K562 (cell line): ENCODE measurements around the gene IPP. TPM values are rescaled to one million over a fixed set of nuclear protein-coding genes. Genes with fewer than 3 reads are reported as not detected.

Experiments
- ARHGAP35 ChIP-seq: fragments of 450-650 bp; IDR thresholded peaks from 2 replicates; pipeline ENCODE4 v1.6.1; 2018; ENCODE audit not compliant: partially characterized antibody
- ARID1B ChIP-seq: fragments of 450-650 bp; IDR thresholded peaks from 2 replicates; pipeline ENCODE4 v1.6.1; 2016; ENCODE audit warnings: antibody characterized with exemption, mild to moderate bottlenecking, inconsistent platforms
- CBFA2T2 ChIP-seq: fragments of 450-650 bp; conservative IDR thresholded peaks from 2 replicates; pipeline ENCODE4 v1.6.1; 2017; ENCODE audit warnings: mild to moderate bottlenecking
- CREM ChIP-seq: IDR thresholded peaks from 2 replicates; pipeline ENCODE4 v1.6.1; 2014; ENCODE audit warnings: antibody characterized with exemption, low read depth
- DEAF1 ChIP-seq: fragments of 450-650 bp; formaldehyde crosslinking; IDR thresholded peaks from 2 replicates; pipeline ENCODE4 v1.4.0; 2020; ENCODE audit warnings: mild to moderate bottlenecking, moderate library complexity
- FOXM1 ChIP-seq, 2 experiments: fragments of 450-650 bp in 1 of 2; sonication (generic) in 1 of 2; formaldehyde crosslinking in 1 of 2; IDR thresholded peaks; 2 replicates each; pipeline versions ENCODE4 v1.6.1 to v1.9.0; 2017 to 2022; ENCODE audit warnings: low read depth in 2 of 2, mild to moderate bottlenecking in 2 of 2, missing genetic modification reagents in 1 of 2, moderate library complexity in 1 of 2
- HMG20A ChIP-seq: fragments of 450-650 bp; formaldehyde crosslinking; conservative IDR thresholded peaks from 2 replicates; pipeline ENCODE4 v1.4.0; 2020; ENCODE audit warnings: mild to moderate bottlenecking, mixed read lengths
- KDM2B ChIP-seq: fragments of 250-450 bp; sonication (Bioruptor Pico); IDR thresholded peaks from 2 replicates; pipeline ENCODE4 v1.8.0; 2021; ENCODE audit warnings: mild to moderate bottlenecking, moderate library complexity
- MYNN ChIP-seq, 2 experiments: sonication (generic); formaldehyde crosslinking in 1 of 2; IDR thresholded peaks; 2 replicates each; pipeline versions ENCODE4 v1.5.0 to v1.6.1; 2016 to 2020; ENCODE audit warnings: antibody characterized with exemption in 1 of 2, missing genetic modification reagents in 1 of 2
- NFRKB ChIP-seq: fragments of 450-650 bp; IDR thresholded peaks from 2 replicates; pipeline ENCODE4 v1.6.1; 2016; ENCODE audit warnings: low read depth
- RB1 ChIP-seq: fragments of 450-650 bp; IDR thresholded peaks from 2 replicates; pipeline ENCODE4 v1.6.1; 2017; ENCODE audit warnings: low read depth, mild to moderate bottlenecking
- RBM25 ChIP-seq: fragments of 200-400 bp; formaldehyde crosslinking; IDR thresholded peaks from 2 replicates; pipeline ENCODE4 v1.6.1; 2018; ENCODE audit warnings: low read length, low read depth, moderate library complexity; ENCODE audit not compliant: severe bottlenecking
- RNF2 ChIP-seq: sonication (generic); IDR thresholded peaks from 2 replicates; pipeline ENCODE4 v1.6.1; 2016
- SMARCA4 ChIP-seq: fragments of 450-650 bp; IDR thresholded peaks from 2 replicates; pipeline ENCODE4 v1.6.1; 2016
- SNIP1 ChIP-seq: fragments of 450-650 bp; IDR thresholded peaks from 2 replicates; pipeline ENCODE4 v1.7.1; 2017; ENCODE audit warnings: low read depth, mild to moderate bottlenecking
- SRSF3 ChIP-seq: fragments of 200-400 bp; formaldehyde crosslinking; IDR thresholded peaks from 2 replicates; pipeline ENCODE4 v1.6.1; 2016; ENCODE audit warnings: mild to moderate bottlenecking, low read length, moderate library complexity; ENCODE audit not compliant: insufficient read depth
- ZC3H8 ChIP-seq: fragments of 450-650 bp; IDR thresholded peaks from 2 replicates; pipeline ENCODE4 v1.6.1; 2017
- ZKSCAN8 ChIP-seq: fragments of 200-800 bp; sonication (Bioruptor generic); IDR thresholded peaks from 2 replicates; pipeline ENCODE4 v1.6.1; 2016; ENCODE audit warnings: missing genetic modification characterization, missing compliant biosample characterization
- ZNF133 ChIP-seq: fragments of 250-450 bp; sonication (Bioruptor Pico); IDR thresholded peaks from 2 replicates; pipeline ENCODE4 v1.4.0; 2020; ENCODE audit warnings: mild to moderate bottlenecking
- ZNF316 ChIP-seq: fragments of 450-650 bp; IDR thresholded peaks from 2 replicates; pipeline ENCODE4 v1.6.1; 2016
- ZNF436 ChIP-seq: fragments of 250-450, 450-650 bp; sonication (Bioruptor Pico); formaldehyde crosslinking; IDR thresholded peaks from 2 replicates; pipeline ENCODE4 v1.7.0; 2020; ENCODE audit warnings: mild to moderate bottlenecking
- ZNF764 ChIP-seq: fragments of 250-450 bp; sonication (Bioruptor Pico); IDR thresholded peaks from 2 replicates; pipeline ENCODE4 v1.4.0; 2020; ENCODE audit warnings: low read depth, mild to moderate bottlenecking, moderate library complexity
- polyA plus RNA-seq, 8 experiments: library from polyadenylated mRNA; depleted of rRNA in 4 of 8; stranded (reverse) in 5 of 8; unstranded in 3 of 8; fragments of >200 nt; fragmentation: Nextera tagmentation in 2 of 8; fragmentation: Illumina TruSeq in 1 of 8; extraction: Ambion mirVana in 2 of 8; extraction: Trizol in 1 of 8; gene quantifications; 2 replicates each; pipeline versions ENCODE4 v1.2.1 to v1.2.3, GENCODE V29; 2011 to 2014; ENCODE audit warnings: inconsistent platforms in 1 of 8, missing spikeins in 1 of 8
- total RNA-seq, 7 experiments: library from RNA; depleted of rRNA in 6 of 7; stranded (reverse); fragments of >200 nt in 6 of 7; fragmentation: Illumina TruSeq in 2 of 7; extraction: Trizol in 2 of 7; gene quantifications; 2 replicates each; pipeline versions ENCODE4 v1.2.1 to v1.2.3, GENCODE V29; 2011 to 2021; ENCODE audit warnings: low replicate concordance in 1 of 7
- TF ChIP-seq, protein P1 (sequence below): sonication (generic); formaldehyde crosslinking; IDR thresholded peaks from 2 replicates; pipeline ENCODE4 v1.9.0; 2022; ENCODE audit warnings: mild to moderate bottlenecking, missing genetic modification reagents
- TF ChIP-seq, protein P2 (sequence below): fragments of 450-650 bp; IDR thresholded peaks from 2 replicates; pipeline ENCODE4 v1.6.1; 2018; ENCODE audit not compliant: partially characterized antibody

Gene IPP
- total and polyA plus RNA-seq, 9 of the 15 experiments (the other 6 are each of a cell fraction or from before 2014, with no cell fraction given): 6.9 to 15.1 (median 9.7) TPM

DNA sequence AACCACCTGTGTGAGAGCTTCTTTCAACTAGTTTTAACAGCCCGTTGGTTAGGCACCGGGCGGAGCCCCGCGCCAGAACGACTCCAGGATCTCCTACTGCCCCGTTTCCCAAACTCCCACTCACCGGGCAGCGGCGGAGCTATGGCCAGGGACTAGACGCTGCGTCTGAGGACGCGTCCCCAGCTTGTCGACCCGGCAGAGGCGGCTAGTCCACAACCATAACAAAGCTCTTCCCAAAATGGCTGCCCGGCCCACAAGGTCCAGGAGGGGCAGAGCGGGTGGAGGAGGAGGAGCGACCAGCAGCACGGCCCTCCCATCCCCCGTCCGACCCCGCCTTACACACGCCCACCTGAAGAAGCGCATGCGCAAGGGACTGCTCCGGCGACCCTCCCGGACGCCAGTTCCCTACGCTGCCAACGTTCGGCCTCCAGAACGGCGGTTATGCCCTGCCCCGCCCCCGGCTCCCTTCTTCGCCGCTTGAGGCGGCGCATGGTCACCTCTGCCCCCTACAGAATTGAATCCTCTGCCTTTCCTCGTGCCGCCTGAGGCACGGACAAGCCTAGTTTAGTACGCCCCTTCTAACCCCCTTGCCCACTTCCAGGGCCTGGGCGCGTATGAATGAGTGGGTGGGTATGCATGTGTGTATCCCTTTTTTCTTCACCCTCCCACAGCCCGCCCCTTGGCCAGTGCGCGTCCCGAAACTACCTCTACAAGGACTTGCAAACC is 64.0 kb downstream of the IPP start, which contains the start of gene GPBP1L1 (continued):
- TF ChIP-seq HMG20A (CRISPR knock-in tag): 0 out of 2 replicates have a peak, but pooled peaks have one; percentile 52
- TF ChIP-seq CREM: peak; percentile 54; the same call in 1 of the 2 replicates
- peak; percentile 68; the same call in 1 of the 2 replicates for TF ChIP-seq SRSF3
- no peak for TF ChIP-seq RBM25
- TF ChIP-seq MYNN (IDR thresholded peaks at IDR 0.05): peak; percentile 16; the same call in 1 of the 2 replicates
- no peak for TF ChIP-seq MYNN (CRISPR knock-in tag; IDR thresholded peaks at IDR 0.05)
- 0 out of 2 replicates have a peak, but pooled peaks have one; percentile 9 for TF ChIP-seq SMARCA4
- TF ChIP-seq ZNF316: no peak; the same call in 1 of the 2 replicates
- TF ChIP-seq RNF2: no peak; the same call in 1 of the 2 replicates
- peak; percentile 2; the same call in 1 of the 2 replicates for TF ChIP-seq RB1
- TF ChIP-seq ZNF133 (CRISPR knock-in tag): 0 out of 2 replicates have a peak, but pooled peaks have one; percentile 59
- peak; percentile 36; the same call in 1 of the 2 replicates for TF ChIP-seq ZNF436 (CRISPR knock-in tag)
- TF ChIP-seq KDM2B (CRISPR knock-in tag): 0 out of 2 replicates have a peak, but pooled peaks have one; percentile 16
- TF ChIP-seq DEAF1 (CRISPR knock-in tag): 0 out of 2 replicates have a peak, but pooled peaks have one; percentile 31
- TF ChIP-seq, protein P1, sequence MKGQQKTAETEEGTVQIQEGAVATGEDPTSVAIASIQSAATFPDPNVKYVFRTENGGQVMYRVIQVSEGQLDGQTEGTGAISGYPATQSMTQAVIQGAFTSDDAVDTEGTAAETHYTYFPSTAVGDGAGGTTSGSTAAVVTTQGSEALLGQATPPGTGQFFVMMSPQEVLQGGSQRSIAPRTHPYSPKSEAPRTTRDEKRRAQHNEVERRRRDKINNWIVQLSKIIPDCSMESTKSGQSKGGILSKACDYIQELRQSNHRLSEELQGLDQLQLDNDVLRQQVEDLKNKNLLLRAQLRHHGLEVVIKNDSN (CRISPR knock-in tag): peak; percentile 26; the same call in 1 of the 2 replicates
- TF ChIP-seq, protein P2, sequence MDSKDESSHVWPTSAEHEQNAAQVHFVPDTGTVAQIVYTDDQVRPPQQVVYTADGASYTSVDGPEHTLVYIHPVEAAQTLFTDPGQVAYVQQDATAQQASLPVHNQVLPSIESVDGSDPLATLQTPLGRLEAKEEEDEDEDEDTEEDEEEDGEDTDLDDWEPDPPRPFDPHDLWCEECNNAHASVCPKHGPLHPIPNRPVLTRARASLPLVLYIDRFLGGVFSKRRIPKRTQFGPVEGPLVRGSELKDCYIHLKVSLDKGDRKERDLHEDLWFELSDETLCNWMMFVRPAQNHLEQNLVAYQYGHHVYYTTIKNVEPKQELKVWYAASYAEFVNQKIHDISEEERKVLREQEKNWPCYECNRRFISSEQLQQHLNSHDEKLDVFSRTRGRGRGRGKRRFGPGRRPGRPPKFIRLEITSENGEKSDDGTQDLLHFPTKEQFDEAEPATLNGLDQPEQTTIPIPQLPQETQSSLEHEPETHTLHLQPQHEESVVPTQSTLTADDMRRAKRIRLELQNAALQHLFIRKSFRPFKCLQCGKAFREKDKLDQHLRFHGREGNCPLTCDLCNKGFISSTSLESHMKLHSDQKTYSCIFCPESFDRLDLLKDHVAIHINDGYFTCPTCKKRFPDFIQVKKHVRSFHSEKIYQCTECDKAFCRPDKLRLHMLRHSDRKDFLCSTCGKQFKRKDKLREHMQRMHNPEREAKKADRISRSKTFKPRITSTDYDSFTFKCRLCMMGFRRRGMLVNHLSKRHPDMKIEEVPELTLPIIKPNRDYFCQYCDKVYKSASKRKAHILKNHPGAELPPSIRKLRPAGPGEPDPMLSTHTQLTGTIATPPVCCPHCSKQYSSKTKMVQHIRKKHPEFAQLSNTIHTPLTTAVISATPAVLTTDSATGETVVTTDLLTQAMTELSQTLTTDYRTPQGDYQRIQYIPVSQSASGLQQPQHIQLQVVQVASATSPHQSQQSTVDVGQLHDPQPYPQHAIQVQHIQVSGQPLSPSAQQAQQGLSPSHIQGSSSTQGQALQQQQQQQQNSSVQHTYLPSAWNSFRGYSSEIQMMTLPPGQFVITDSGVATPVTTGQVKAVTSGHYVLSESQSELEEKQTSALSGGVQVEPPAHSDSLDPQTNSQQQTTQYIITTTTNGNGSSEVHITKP: no peak
- TF ChIP-seq ARHGAP35: no peak
- no peak for TF ChIP-seq SNIP1
- no peak for TF ChIP-seq ZKSCAN8 (CRISPR knock-in tag)
- 0 out of 2 replicates have a peak, but pooled peaks have one; percentile 8 for TF ChIP-seq ARID1B
- peak; percentile 29; the same call in 1 of the 2 replicates for TF ChIP-seq ZNF764 (CRISPR knock-in tag)
- TF ChIP-seq ZC3H8: no peak
- no peak for TF ChIP-seq FOXM1 (IDR thresholded peaks at IDR 0.05; ENCODE audit: low read depth)
- no peak for TF ChIP-seq FOXM1 (CRISPR knock-in tag; IDR thresholded peaks at IDR 0.05; ENCODE audit: low read depth)
- peak; percentile 51 for TF ChIP-seq NFRKB
- TF ChIP-seq CBFA2T2: no peak
